ENCODE results near the gene ZNF792.
A peak's percentile ranks its signal among the peaks of the same experiment; 100 is the strongest.
"Not testable (repeated sequence)": the region's sequence is repeated elsewhere in the genome, so short reads cannot be mapped to it uniquely, and the experiment has no call there.

Gene ZNF792

GRCh38 chr19:34970185-34970780, 6.3 kb upstream of the ZNF792 start:
- FAIRE-seq = not testable (repeated sequence)

DNA sequence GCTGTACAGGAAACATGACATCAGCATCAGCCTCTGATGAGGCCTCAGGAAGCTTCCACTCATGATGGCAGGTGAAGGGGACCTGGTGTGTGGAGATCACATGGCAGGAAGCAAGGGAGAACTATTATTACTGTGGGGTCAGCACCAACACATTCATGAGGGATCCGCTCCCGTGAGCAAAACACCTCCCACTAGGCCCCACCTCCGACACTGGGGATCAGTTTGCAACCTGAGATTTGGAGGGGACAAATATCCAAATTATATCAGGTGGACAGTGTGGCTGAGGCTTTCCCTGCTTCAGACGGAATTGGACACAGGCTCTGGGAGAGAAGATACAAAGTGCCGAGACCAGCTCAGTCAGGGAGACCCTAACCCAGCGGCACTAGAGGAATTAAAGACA, 5.7 kb upstream of the ZNF792 start:
- no peak for FAIRE-seq

DNA sequence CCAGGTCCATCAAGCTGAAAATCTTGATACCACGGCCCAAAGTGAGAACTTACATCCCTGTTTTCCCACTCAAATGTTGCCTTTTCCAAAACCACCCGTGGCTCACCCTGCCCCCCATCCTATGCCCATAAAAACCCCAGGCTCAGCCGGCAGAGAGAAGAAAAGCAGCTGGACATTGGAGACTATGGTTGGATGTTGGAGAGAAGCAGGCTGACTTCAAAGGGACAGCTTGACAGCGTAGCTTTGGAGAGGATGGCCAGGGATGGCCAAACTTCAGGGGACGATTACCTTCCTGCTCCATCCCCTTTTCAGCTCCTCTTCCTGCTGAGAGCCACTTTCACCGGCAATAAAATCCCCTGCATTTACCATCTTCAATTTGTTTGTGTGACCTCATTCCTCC, 3.5 kb upstream of the ZNF792 start:
- no peak for FAIRE-seq

GRCh38 chr19:34965505-34965904, 1.5 kb upstream of the ZNF792 start:
- not testable (repeated sequence) for FAIRE-seq

- no peak for FAIRE-seq
Observed at GRCh38 chr19:34964598-34964997, 569 bp upstream of the ZNF792 start.

DNA sequence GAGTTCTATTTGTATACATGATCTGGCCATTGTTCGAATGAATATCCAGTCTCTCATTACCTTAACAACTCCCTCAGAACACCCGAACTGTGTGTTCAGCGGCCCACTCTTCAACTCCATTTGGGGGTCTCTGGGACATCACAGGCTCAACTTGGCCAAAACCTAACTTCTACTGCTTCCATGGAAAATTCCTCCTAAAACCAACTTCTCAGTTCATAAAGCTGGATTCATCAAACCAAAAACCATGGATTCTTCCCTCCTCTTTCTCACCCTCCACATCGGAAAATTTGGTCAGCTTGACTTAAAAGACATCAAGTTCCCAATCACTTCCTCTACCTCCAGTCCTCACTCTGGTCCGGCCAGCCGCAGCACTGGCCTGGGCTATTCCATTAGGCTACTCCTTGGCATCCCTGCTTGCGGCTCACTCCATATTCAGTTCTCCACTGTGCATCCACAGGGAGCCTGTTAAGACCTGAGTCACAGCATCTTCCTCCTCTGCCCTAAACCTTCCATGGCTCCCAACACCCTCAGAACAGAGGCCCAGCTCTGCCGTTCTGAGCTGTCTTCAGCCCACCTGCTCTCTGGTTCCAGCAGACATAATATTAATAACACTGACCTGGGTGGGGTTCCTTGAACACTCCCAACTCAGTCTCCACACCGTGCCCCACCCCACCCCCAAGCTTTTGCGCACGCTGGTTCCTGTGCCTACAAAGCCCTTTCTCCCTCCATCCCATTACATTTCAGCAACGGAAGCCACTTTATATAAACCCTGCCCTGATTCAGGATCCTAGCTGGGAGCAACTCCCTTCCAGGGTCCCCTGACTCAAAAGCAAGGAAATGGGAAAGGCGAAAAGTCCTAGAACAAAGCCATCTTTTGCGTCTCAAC, 1.1 kb downstream of the ZNF792 start:
- FAIRE-seq = no peak

DNA sequence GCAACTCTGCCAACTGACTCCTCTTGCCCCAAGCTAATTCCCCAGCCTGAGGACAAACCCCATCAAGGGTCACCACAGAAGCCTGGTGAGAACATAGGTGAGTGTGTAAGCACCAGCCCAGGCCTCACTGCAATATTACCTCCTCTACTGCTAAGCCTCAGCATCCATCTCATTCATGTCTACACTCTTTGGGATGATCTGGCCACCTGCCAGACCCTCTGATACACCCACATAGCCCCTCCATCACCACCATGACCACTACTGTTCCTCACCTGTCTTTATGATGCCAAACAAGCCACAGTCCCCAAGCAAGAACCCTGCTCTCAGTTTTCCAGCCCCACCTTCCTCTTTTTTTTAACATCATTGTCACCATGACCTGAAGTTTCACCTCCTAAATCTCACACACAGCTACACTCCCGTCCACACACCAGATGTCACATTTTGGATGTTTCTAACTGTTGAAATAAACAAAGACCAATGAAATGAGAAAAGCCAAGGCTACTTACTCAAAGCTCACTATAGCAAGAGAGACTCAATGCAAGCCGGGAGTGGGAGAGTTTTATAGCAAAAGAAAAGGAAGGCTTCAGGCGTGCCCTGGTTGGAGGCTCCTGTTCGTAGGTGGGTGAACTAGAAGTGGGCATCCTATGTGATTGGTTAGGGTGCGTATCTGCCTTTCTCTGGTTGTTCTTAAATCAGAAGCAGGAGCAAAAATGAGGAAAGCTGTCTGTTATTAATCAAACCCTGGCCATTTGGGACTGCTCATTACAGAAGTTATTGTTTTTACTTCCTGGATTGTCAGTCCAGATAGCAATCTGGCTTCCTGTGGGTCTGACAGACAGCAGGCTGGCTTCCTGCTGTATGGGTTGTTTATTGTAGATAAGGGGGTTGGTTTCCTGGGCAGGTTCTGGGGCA, 2.0 kb downstream of the ZNF792 start:
- no peak for FAIRE-seq

GRCh38 chr19:34960940-34961679, 2.9 kb downstream of the ZNF792 start:
- FAIRE-seq = no peak

- no peak for FAIRE-seq
Observed at GRCh38 chr19:34960103-34960805, 3.8 kb downstream of the ZNF792 start.

- no peak for FAIRE-seq
Observed at GRCh38 chr19:34959021-34959420, 5.0 kb downstream of the ZNF792 start.

DNA sequence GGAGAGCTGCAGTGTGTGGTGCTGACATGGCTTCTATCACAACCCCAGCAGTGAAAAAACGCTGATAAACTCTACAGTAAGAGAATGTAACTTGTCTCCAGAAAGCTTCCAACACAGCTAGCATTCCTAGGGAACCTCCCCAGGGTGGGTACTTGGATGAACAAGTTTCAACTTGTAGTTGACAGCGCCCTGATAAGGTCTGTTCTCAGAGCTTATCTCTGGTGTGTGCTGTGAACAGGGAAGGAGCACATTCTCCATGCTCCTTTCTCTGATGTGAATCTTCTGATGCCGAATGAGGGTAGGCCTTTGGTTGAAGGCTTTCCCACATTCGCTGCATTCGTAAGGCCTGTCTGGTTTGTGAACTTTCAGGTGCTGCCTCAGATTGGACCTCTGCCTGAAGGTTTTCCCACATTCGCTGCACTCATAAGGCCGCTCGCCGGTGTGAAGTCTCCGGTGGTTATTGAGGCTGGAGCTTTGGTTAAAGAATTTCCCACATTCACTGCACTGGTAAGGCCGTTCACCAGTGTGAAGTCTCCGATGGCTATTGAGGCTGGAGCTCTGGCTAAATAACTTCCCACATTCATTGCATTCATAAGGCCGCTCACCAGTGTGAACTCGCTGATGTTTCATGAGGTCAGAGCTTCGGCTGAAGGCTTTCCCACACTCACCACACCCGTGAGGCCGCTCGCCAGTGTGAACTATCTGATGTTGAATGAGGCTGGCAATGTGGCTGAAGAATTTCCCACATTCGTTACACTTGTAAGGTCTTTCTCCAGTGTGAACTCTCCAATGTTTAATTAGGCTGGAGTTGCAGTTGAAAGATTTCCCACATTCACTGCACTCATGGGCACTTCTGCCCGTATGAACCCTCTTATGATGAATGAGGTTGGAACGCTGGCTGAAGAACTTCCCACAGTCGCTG, 5.9 kb downstream of the ZNF792 start:
- FAIRE-seq = no peak

- no peak for FAIRE-seq
Observed at GRCh38 chr19:34953092-34953491, 10.9 kb downstream of the ZNF792 start.

DNA sequence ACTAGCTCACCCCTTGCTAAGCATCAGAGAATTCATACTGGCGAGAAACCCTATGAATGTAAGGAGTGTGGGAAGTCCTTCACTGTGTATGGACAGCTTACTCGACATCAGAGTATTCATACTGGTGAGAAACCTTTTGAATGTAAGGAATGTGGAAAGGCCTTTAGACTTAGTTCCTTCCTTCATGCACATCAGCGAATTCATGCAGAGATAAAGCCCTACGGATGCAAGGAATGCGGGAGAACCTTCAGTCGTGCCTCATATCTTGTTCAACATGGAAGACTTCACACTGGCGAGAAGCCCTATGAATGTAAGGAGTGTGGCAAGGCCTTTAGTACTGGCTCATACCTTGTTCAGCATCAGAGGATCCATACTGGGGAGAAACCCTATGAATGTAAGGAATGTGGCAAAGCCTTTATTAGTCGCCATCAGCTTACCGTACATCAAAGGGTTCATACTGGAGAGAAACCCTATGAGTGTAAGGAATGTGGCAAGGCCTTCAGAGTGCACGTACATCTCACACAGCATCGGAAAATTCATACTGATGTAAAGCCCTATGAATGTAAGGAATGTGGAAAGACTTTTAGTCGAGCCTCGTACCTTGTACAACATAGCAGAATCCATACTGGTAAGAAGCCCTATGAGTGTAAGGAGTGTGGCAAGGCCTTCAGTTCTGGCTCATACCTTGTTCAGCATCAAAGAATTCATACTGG, 20.0 kb downstream of the ZNF792 start:
- FAIRE-seq = no peak

DNA sequence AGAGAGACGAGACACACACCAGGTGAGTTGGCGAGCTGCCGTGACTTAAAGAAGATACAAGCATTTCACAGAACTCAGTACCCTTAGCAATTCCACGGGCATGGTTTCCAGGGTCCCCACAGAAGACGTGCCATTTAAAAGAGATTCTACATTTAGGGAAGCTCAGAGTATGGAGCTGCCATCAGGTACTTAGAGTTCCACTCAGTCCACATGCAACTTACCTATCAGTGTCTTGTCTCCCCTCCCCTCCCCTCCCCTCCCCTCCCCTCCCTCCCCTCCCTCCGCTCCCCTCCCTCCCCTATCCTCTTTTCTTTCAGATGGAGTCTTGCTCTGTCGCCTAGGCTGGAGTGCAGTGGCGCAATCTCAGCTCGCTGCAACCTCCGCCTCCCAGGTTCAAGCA, 25.1 kb downstream of the ZNF792 start:
- no peak for FAIRE-seq

GRCh38 chr19:34936184-34936583, 27.8 kb downstream of the ZNF792 start:
- FAIRE-seq = no peak

DNA sequence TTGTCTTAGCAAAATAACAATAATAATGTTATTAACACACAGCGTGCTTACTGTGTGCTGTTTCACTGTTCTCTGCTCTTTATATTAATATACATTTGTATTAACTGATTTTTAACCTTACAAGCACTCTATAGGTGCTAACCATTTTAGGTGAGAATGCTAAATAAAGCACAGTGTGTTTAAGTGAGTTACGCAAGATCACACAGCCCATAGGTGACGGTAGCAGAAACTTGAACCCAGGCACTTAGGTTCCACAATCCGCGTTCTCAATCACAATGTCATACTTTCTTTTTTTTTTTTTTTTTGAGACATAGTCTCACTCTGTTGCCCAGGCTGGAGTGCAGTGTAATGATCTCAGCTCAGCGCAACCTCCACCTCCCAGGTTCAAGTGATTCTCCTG, 31.5 kb downstream of the ZNF792 start:
- no peak for FAIRE-seq

DNA sequence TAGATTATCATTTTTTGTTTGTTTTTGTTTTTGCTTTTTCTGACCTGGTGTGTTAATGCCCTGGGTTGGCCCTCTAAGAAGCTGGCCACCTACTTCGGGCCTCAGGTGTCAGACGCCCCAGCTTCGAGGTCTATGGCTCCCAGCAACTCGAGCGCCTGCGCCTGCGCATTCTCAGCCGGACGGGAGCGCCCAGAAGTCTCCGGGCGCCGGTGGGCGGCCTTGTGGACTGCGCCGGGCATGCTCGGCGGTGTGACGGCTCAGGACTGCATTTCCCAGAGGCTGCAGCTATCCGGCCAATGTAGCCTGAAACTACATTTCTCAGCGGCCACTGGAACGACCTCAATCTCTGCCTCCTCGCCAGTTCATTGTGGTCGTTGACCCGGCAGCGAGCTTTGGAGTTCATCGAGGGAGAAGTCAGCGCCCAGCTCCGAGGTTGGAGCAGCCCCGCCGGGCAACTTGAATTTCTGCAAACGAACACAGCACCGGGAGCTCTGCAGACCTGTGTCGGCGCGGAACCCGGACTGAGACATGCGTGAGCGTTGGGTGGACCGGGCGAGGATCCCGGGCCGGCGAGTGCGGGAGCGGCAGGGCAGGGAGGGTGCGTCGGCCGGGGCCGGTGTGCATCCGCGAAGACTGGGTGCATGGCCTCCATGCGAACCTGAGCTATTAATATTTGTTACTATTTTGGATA, 37.2 kb downstream of the ZNF792 start, which contains the start of gene ZNF30:
TSS of gene ZNF30 (plus strand) at position 219 of the 691 bp plus-strand sequence. CDS start 3,045 bp downstream, outside the sequence.
- FAIRE-seq = peak; percentile 85

DNA sequence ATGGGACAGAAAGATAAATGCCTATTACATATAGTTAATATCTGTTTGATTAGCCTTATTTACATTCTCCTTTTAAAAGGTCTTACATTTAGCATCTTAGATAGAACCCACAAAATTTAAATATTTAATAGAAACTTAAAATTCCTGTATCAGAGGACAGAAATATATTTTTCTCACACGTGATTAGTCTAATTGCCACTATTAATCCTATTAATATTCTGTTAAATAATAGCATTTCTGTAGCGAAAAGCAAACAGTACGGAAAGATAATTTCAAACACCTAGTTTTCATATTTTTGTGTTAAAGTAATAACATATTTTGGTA, 37.7 kb downstream of the ZNF792 start:
- FAIRE-seq = no peak

- FAIRE-seq = no peak
Observed at GRCh38 chr19:34925278-34925855, 38.7 kb downstream of the ZNF792 start.
